ENCODE data around the gene CCDC144A.

The CCDC144A gene

GRCh38 chr17:16812126-16812525, 122.1 kb downstream of the CCDC144A start:
- TF ChIP-seq REST (IDR thresholded peaks at IDR 0.05; ENCODE audit: insufficient read depth in 1 of 2, low read depth in 2 of 2, low read length in 2 of 2) (peak; percentile 78 to 91), SIN3A (IDR thresholded peaks at IDR 0.05; ENCODE audit: borderline replicate concordance, insufficient read depth, low read length) (0 out of 2 replicates have a peak, but pooled peaks have one; percentile 29)

GRCh38 chr17:16814439-16814838, 124.4 kb downstream of the CCDC144A start:
- no peak for TF ChIP-seq FOXP2 (optimal IDR thresholded peaks at IDR 0.05; ENCODE audit: borderline replicate concordance, extremely low read depth, extremely low read length, insufficient read depth)
- no peak for TF ChIP-seq REST (IDR thresholded peaks at IDR 0.05; ENCODE audit: insufficient read depth in 1 of 2, low read depth in 2 of 2, low read length in 2 of 2)
- TF ChIP-seq POLR2AphosphoS5 (IDR thresholded peaks at IDR 0.05; ENCODE audit: low read depth, low read length), result no peak
- TF ChIP-seq TAF1 (IDR thresholded peaks at IDR 0.05; ENCODE audit: borderline replicate concordance, insufficient read depth, low read length), result no peak
- TF ChIP-seq SIN3A (IDR thresholded peaks at IDR 0.05; ENCODE audit: borderline replicate concordance, insufficient read depth, low read length), result no peak

GRCh38 chr17:16817201-16817600, 127.2 kb downstream of the CCDC144A start:
- TF ChIP-seq SIN3A (IDR thresholded peaks at IDR 0.05; ENCODE audit: borderline replicate concordance, insufficient read depth, low read length), result no peak

- TF ChIP-seq TAF1 (IDR thresholded peaks at IDR 0.05; ENCODE audit: borderline replicate concordance, insufficient read depth, low read length) (no peak), POLR2AphosphoS5 (IDR thresholded peaks at IDR 0.05; ENCODE audit: low read depth, low read length) (no peak), REST (IDR thresholded peaks at IDR 0.05; ENCODE audit: insufficient read depth in 1 of 2, low read depth in 2 of 2, low read length in 2 of 2) (peak in 1 of 2 experiments; percentile 77; a peak in 2 of 4 replicates)
Observed at GRCh38 chr17:16818340-16818739, 128.3 kb downstream of the CCDC144A start.

- TF ChIP-seq FOXP2 (optimal IDR thresholded peaks at IDR 0.05; ENCODE audit: borderline replicate concordance, extremely low read depth, extremely low read length, insufficient read depth), result no peak
- TF ChIP-seq POLR2AphosphoS5 (IDR thresholded peaks at IDR 0.05; ENCODE audit: low read depth, low read length), result no peak
- no peak for TF ChIP-seq TAF1 (IDR thresholded peaks at IDR 0.05; ENCODE audit: borderline replicate concordance, insufficient read depth, low read length)
- TF ChIP-seq SIN3A (IDR thresholded peaks at IDR 0.05; ENCODE audit: borderline replicate concordance, insufficient read depth, low read length), result no peak
- no peak for TF ChIP-seq REST (IDR thresholded peaks at IDR 0.05; ENCODE audit: insufficient read depth in 1 of 2, low read depth in 2 of 2, low read length in 2 of 2)
Observed at GRCh38 chr17:16818821-16819683, 129.0 kb downstream of the CCDC144A start.
